NOMO-1 treated with DMSO at 0.1 percent for 48 hours (cell line): ENCODE results near the gene PLOD2.

ENCODE experiments used
- DNase-seq: peaks from one replicate; lab custom pipeline; 2025; ENCODE audit not compliant: unreplicated experiment; lab: John Stamatoyannopoulos, UW

Gene PLOD2

DNA sequence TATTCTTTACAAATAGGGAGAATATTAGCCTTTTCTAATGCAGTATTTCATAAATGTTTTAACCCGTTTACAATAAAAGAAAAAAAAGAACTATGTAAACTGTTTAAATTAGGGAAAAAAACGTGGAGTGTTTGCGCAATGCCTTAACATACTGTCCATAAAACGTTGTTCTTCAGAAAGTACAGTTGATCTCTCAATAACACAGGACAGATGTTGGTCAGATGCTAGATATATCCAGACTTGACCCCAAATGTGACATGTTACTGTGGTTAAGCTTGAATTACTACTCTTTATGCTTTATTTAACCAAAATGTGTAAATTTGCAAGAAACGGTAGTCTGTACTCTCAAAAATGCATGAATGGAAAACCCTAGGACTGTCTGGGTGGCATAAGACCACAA is 110.3 kb downstream of the PLOD2 start:
- DNase-seq = no peak

DNA sequence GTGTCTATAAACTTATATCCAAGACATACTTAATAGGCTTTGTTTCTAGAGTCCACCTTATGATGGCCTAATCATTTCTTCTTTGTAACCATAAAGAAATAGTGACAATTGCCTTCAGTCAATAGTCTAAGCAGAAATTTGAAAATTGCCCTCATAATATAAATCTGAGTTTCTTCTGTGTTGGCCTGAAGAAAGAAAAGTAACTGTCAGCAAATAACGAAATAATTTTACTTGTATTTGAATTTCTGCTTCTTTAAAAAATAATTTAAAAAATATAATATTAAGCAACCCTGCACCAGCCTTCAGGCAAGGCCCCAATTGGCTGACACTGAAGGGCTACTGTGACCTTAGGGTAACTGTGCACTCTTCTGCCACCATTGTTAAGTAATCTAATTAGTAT is 113.5 kb downstream of the PLOD2 start:
- DNase-seq = no peak

DNA sequence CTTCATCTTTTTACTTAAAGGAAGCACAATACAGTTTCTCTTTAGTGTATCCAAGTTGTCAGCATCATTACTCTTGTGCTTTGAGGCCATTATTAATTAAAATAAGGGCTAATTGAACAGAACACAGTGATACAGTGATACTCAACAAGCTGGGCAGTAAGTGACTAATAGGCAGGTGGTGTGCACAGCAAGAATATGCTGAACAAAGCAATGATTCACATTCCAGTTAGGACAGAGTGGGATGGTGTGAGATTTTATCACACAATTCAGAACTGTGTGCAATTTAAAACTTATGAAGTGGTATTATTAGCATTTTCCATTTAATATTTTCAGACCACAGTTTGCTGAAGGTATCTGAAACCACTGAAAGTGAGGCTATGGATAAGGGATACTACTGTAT is 116.9 kb downstream of the PLOD2 start:
- no peak for DNase-seq

DNA sequence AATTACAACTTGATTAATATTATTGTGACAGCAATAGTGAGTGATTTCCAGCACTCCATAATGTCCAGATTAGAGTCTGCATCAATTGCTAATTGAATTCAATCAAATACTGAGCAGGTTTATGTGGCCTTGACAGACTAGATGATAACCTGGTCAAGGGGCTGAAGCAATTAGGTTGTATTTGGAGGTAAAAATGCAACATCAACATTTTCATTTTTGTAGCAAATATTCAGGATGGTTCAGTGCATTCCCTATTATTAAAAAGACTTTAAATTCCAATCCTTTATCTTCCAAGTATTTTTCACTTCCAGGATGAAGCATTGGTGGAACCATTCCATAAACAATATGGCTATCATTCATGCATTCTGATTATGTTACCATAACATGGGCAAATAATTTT is 120.4 kb downstream of the PLOD2 start:
- DNase-seq = no peak

DNA sequence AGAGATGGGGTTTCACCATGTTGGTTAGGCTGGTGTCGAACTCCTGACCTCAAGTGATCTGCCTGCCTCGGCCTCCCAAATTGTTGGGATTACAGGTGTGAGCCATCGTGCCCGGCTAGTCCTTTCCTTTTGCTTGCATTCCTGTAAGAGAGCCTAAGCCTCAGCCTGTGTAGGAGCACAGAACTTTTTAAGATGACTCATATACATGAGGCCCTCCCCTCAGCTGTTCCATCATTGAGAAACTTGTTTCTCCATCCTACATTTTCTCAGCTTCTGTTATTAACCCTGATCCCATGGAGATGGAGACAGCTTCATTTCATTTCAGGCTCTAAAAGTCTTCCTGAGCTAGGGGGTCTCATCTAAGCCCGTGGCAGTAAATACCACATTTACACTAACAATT is 123.3 kb downstream of the PLOD2 start:
- no peak for DNase-seq

DNA sequence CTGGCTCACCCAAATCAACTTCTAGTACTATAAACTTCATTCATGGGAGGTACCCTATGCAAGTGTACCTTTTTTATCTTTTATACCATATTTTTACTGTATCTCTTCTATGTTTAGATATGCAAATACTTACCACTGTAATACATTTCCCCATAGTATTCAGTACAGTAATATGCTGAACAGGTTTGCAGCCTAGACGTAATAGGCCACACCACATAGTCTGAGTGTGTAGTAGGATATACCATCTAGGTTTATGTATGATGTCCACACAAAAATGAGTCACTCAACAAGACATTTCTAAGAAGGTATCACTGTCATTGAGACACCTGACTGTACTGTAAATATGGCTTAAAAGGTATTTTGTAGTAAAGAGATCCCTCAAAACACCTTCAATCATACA is 124.7 kb downstream of the PLOD2 start:
- DNase-seq = no peak

DNA sequence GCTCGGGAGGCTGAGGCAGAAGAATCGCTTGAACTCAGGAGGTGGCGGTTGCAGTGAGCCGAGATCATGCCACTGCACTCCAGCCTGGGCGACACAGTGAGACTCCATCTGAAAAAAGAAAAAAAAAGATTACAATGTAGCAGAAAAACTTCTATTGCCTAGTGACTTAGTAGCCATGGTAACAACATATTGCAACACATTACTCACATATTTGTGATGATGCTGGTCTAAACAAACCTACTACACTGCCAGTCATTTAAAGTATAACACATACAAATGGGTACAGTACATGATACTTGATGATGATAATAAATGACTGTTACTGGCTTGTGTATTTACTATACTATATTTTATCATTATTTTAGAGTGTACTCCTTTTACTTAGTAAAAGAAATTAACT is 125.6 kb downstream of the PLOD2 start:
- no peak for DNase-seq

DNA sequence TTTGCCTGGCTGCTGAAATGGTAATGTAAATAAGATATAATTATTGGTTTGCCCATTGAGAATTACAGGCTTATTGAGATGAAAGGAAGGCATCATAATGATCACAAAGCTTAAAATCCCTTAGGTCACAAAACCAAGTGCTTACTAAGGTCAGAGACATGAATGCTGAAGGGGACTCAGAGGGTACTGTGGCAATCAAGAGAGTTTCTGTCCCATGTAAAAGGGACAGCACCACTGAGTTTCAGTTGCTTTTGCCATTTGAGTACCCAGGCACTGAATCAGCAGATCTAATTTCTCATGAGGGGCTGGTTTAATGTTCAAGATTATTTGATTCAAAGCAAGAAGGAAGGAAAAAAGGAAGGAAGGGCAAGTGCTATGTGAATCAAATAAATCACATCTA is 127.0 kb downstream of the PLOD2 start:
- DNase-seq = no peak

DNA sequence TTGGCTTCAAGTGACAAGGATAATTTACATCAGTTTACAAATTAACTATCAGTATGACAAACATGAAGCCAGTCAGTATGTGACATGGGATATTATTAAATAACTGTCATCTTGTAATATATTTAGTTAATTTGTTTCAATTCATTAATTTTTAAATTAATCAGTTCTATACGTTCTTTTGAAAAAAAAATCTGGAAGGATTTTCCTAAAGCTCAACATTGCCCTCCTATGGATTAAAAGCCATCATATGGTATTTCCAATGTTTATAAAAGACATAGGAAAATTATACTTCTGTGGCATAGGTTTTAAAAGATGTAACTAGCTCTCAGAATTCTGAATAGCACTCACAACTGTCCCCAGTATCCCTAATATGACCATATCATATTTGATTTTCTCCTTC is 134.4 kb downstream of the PLOD2 start:
- DNase-seq = no peak

DNA sequence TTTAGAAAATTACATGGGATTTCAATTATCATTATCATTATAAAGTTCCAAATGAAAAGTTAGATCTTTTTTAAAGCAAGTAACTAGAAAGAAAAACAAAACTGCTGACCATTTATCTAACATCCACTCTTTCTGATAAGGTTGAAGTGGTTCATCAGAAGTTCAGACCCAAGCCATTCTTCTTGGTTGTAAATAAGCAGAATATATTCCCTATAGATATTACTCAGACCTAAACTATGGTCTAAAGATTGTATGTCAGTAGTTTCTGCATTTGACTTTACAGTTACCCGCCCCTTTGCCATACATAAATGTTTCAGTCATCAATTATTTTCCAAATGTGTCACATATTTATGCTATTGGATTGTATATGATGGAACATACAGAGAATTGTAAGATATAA is 136.7 kb downstream of the PLOD2 start:
- DNase-seq = no peak

DNA sequence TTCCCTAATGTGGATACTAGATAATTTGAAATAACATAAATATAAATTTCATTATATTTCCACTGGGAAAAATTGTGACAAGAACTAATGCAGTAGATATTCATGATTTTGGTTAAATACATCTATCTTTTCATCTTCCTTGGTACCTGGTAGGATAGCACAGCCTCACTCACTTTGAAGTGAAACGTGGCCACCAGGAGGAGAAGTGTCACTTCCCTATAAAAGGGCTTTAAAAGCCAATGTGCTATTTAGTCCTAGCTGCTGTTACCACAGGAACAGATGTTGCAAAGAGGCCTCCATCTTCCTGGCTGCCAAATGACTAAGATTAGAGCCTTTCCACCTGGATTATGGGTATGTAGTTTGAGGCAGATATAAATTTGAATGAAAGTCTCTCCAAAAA is 140.0 kb downstream of the PLOD2 start:
- no peak for DNase-seq

DNA sequence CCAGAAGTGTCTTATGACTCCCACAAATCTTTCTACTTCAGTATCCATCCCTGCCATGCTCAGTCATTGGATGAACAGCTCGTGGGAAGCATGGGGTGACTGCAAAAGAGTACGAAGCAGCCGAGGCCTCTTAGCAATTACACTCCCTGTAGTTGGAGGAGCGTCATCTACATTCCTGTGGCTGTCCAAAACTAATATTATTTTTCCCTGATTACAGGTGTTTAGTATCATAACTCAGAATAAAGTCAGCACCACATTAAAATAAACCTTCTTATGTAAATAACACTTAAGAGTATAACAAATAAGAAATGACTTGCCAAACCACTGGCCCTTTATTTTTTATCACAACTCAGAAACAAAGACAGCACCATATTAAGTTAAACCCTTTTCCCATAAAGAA is 141.5 kb downstream of the PLOD2 start:
- DNase-seq = no peak
